H9 (cell line): ENCODE results near the gene GNB4. TPM values are rescaled to one million over a fixed set of nuclear protein-coding genes. Genes with fewer than 3 reads are reported as not detected.

ENCODE experiments used
- DNase-seq: peaks from one replicate; pipeline ENCODE4 v3.0.0-alpha.2; 2017
- H2AFZ ChIP-seq: one replicate; pipeline ENCODE4 v1.6.1; 2013; ENCODE audit warnings: mild to moderate bottlenecking, low read length, control low read depth, moderate library complexity
- H2AK5ac ChIP-seq: 2 replicates; pipeline ENCODE4 v1.6.1; 2013; ENCODE audit warnings: low read length, control low read depth, mixed read lengths; ENCODE audit not compliant: insufficient read length
- H2BK120ac ChIP-seq: one replicate; pipeline ENCODE4 v1.6.1; 2013; ENCODE audit warnings: low read depth, mild to moderate bottlenecking, low read length, control low read depth, inconsistent platforms; ENCODE audit not compliant: poor library complexity, severe bottlenecking
- H2BK12ac ChIP-seq: 2 replicates; pipeline ENCODE4 v1.6.1; 2013; ENCODE audit warnings: low read length, control low read depth, mixed read lengths, low read depth; ENCODE audit not compliant: insufficient read length
- H2BK15ac ChIP-seq: 2 replicates; pipeline ENCODE4 v1.6.1; 2013; ENCODE audit warnings: low read depth, low read length, control low read depth
- H2BK20ac ChIP-seq: one replicate; pipeline ENCODE4 v1.6.1; 2013; ENCODE audit warnings: low read depth, mild to moderate bottlenecking, low read length, control low read depth, inconsistent platforms; ENCODE audit not compliant: poor library complexity, severe bottlenecking
- H2BK5ac ChIP-seq: 2 replicates; pipeline ENCODE4 v1.6.1; 2013; ENCODE audit warnings: low read length, control low read depth, mixed read lengths; ENCODE audit not compliant: insufficient read length
- H3K14ac ChIP-seq: 2 replicates; pipeline ENCODE4 v1.6.1; 2013; ENCODE audit warnings: low read length, control low read depth; ENCODE audit not compliant: insufficient read depth
- H3K18ac ChIP-seq: 2 replicates; pipeline ENCODE4 v1.6.1; 2013; ENCODE audit warnings: low read depth, mild to moderate bottlenecking, mixed read lengths, low read length, control low read depth; ENCODE audit not compliant: insufficient read length
- H3K23ac ChIP-seq: 2 replicates; pipeline ENCODE4 v1.6.1; 2013; ENCODE audit warnings: low read length, control low read depth, mixed read lengths, low read depth; ENCODE audit not compliant: insufficient read length
- H3K23me2 ChIP-seq: 2 replicates; pipeline ENCODE4 v1.6.1; 2013; ENCODE audit warnings: low read depth, mild to moderate bottlenecking, mixed read lengths, low read length, control low read depth; ENCODE audit not compliant: insufficient read length, poor library complexity, severe bottlenecking
- H3K27ac ChIP-seq: 2 replicates; pipeline ENCODE4 v1.5.1; 2013; ENCODE audit warnings: low read length, control low read depth, mixed read lengths, low read depth; ENCODE audit not compliant: insufficient read length
- H3K27me3 ChIP-seq: 2 replicates; pipeline ENCODE4 v1.6.1; 2013; ENCODE audit warnings: low read length, control low read depth, inconsistent platforms; ENCODE audit not compliant: insufficient read depth
- H3K4ac ChIP-seq: 2 replicates; pipeline ENCODE4 v1.6.1; 2013; ENCODE audit warnings: low read depth, mild to moderate bottlenecking, control low read depth, inconsistent platforms, low read length, moderate library complexity
- H3K4me1 ChIP-seq: 2 replicates; pipeline ENCODE4 v1.6.1; 2013; ENCODE audit warnings: low read length, control low read depth, inconsistent platforms; ENCODE audit not compliant: insufficient read depth
- H3K4me2 ChIP-seq: 2 replicates; pipeline ENCODE4 v1.6.1; 2013; ENCODE audit warnings: low read length, control low read depth, mixed read lengths; ENCODE audit not compliant: insufficient read length, insufficient read depth
- H3K56ac ChIP-seq: 2 replicates; pipeline ENCODE4 v1.6.1; 2013; ENCODE audit warnings: low read depth, mild to moderate bottlenecking, mixed read lengths, low read length, control low read depth; ENCODE audit not compliant: insufficient read length
- H3K79me1 ChIP-seq: 2 replicates; pipeline ENCODE4 v1.6.1; 2013; ENCODE audit warnings: low read depth, mild to moderate bottlenecking, moderate library complexity, low read length, control low read depth, inconsistent platforms; ENCODE audit not compliant: insufficient read depth, poor library complexity, severe bottlenecking
- H3K79me2 ChIP-seq: 2 replicates; pipeline ENCODE4 v1.6.1; 2013; ENCODE audit warnings: low read length, control low read depth, inconsistent platforms; ENCODE audit not compliant: insufficient read depth
- H3K9ac ChIP-seq: 2 replicates; pipeline ENCODE4 v1.6.1; 2013; ENCODE audit warnings: low read length, control low read depth, mixed read lengths; ENCODE audit not compliant: insufficient read length; ENCODE audit errors: extremely low read depth
- H3K9me3 ChIP-seq: one replicate; pipeline ENCODE4 v1.6.1; 2013; ENCODE audit warnings: low read depth, low read length, inconsistent platforms; ENCODE audit not compliant: control insufficient read depth
- H3T11ph ChIP-seq: one replicate; pipeline ENCODE4 v1.6.1; 2013; ENCODE audit warnings: mild to moderate bottlenecking, low read length, control low read depth, inconsistent platforms
- H4K20me1 ChIP-seq: one replicate; pipeline ENCODE4 v1.6.1; 2013; ENCODE audit not compliant: control insufficient read depth, insufficient read length, insufficient read depth
- H4K5ac ChIP-seq: 2 replicates; pipeline ENCODE4 v1.6.1; 2013; ENCODE audit warnings: low read depth, mild to moderate bottlenecking, mixed read lengths, low read length, control low read depth; ENCODE audit not compliant: insufficient read length
- H4K8ac ChIP-seq: replicated peaks from 2 replicates; pipeline ENCODE4 v1.6.1; 2013; ENCODE audit warnings: low read length, control low read depth, mixed read lengths, low read depth; ENCODE audit not compliant: insufficient read length
- H4K91ac ChIP-seq: 2 replicates; pipeline ENCODE4 v1.6.1; 2013; ENCODE audit warnings: low read depth, mild to moderate bottlenecking, moderate library complexity, mixed read lengths, low read length, control low read depth; ENCODE audit not compliant: insufficient read length
- H3K27ac Mint-ChIP-seq, 3 experiments: 2 replicates in 2 of 3; 3 replicates in 1 of 3; pipeline ENCODE4 v1.8.0; 2020 to 2021; ENCODE audit warnings: mixed read lengths in 3 of 3, mild to moderate bottlenecking in 1 of 3, moderate library complexity in 1 of 3
- H3K27me3 Mint-ChIP-seq: 2 replicates; pipeline ENCODE4 v1.8.0; 2021; ENCODE audit warnings: low read depth, mild to moderate bottlenecking, moderate library complexity, mixed read lengths
- H3K36me3 Mint-ChIP-seq, 3 experiments: 2 replicates in 2 of 3; 3 replicates in 1 of 3; pipeline ENCODE4 v1.8.0; 2020 to 2021; ENCODE audit warnings: low read depth in 3 of 3, mixed read lengths in 3 of 3; ENCODE audit not compliant: insufficient read depth in 1 of 3
- H3K4me1 Mint-ChIP-seq, 2 experiments: 2 replicates each; pipeline ENCODE4 v1.8.0; 2020; ENCODE audit warnings: mixed read lengths in 2 of 2
- H3K4me3 Mint-ChIP-seq, 2 experiments: 2 replicates in 1 of 2; 3 replicates in 1 of 2; pipeline ENCODE4 v1.8.0; 2020 to 2021; ENCODE audit warnings: mild to moderate bottlenecking in 2 of 2, mixed read lengths in 2 of 2, moderate library complexity in 1 of 2
- H3K9me3 Mint-ChIP-seq, 2 experiments: 2 replicates in 1 of 2; 3 replicates in 1 of 2; pipeline ENCODE4 v1.8.0; 2020; ENCODE audit warnings: mild to moderate bottlenecking in 2 of 2, mixed read lengths in 2 of 2, moderate library complexity in 1 of 2
- CTCF ChIP-seq: fragments of 200-600 bp; sonication (generic); conservative IDR thresholded peaks from 3 replicates; pipeline ENCODE4 v1.8.0; 2021; ENCODE audit warnings: antibody characterized with exemption, mild to moderate bottlenecking
- total RNA-seq: library from RNA; stranded (reverse); gene quantifications from 2 replicates; pipeline ENCODE4 v1.2.1, GENCODE V29; 2021

GNB4 gene
- total RNA-seq, 1 experiment from 2014 or later = 25.0 TPM

GRCh38 chr3:179410999-179411398, 40.3 kb downstream of the GNB4 start:
- H2AFZ ChIP-seq = no peak overlapping the region
- Mint-ChIP-seq H3K9me3 (no peaks in the 10 kb centered on the region), H3K27me3 (no peaks in the 10 kb centered on the region), H3K36me3 (peaks cover 0 to 6% (median 4%) of the 10 kb centered on the region in 3 experiments; a peak in 1 of 7 replicates), H3K27ac (no peak overlapping the region), H3K4me3 (no peak overlapping the region), H3K4me1 (peaks cover 8 to 9% of the 10 kb centered on the region in 2 experiments)
- TF ChIP-seq CTCF = no peak
- H3K18ac ChIP-seq = no peak overlapping the region
- H2BK15ac ChIP-seq = no peak overlapping the region
- no peak overlapping the region for H3K14ac ChIP-seq
- H2BK12ac ChIP-seq = no peak overlapping the region
- H3K9me3 ChIP-seq = no peaks in the 10 kb centered on the region
- no peak overlapping the region for H2BK120ac ChIP-seq
- H4K91ac ChIP-seq = no peak overlapping the region
- no peak overlapping the region for H3K4ac ChIP-seq
- H2AK5ac ChIP-seq = no peak overlapping the region
- no peak overlapping the region for H3K23ac ChIP-seq
- no peak overlapping the region for H4K8ac ChIP-seq
- no peaks in the 10 kb centered on the region for H3K4me1 ChIP-seq
- H3K9ac ChIP-seq = no peak overlapping the region
- H3K79me1 ChIP-seq = no peaks in the 10 kb centered on the region
- H3K23me2 ChIP-seq = no peaks in the 10 kb centered on the region
- no peak overlapping the region for H3K56ac ChIP-seq
- H2BK20ac ChIP-seq = no peak overlapping the region
- no peak overlapping the region for H4K5ac ChIP-seq
- H3K4me2 ChIP-seq = no peak overlapping the region
- H4K20me1 ChIP-seq = no peaks in the 10 kb centered on the region
- DNase-seq = no peak
- no peak overlapping the region for H2BK5ac ChIP-seq
- no peaks in the 10 kb centered on the region for H3K79me2 ChIP-seq
- no peaks in the 10 kb centered on the region for H3K27me3 ChIP-seq
- no peak overlapping the region for H3T11ph ChIP-seq
- no peak overlapping the region for H3K27ac ChIP-seq
